ENCODE measurements around the gene AKAP7.
"Not testable (repeated sequence)": the region's sequence is repeated elsewhere in the genome, so short reads cannot be mapped to it uniquely, and the experiment has no call there.

The AKAP7 gene

DNA sequence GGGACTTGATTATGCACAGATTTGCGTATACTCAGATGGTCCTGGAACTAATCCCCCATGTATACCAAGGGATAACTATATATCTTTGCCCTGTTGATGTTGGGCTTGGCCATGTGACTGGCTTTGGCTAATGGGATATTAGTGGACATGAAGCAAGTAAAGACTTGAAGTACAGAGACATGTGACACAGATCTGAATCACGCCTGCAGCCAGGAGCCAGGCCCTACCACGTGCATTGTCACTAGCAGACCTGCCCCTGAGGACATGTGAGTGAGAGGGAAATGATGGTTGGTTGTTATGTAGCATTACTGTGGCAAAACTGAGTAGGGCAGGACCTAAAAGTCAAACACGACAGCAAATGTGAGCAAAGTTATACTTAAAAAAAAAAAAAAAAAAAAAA lies 155.7 kb downstream of the AKAP7 start:
- DNase-seq (ENCODE audit: low spot score) (no peak), FAIRE-seq (no peak)

- no peak for DNase-seq (ENCODE audit: low spot score)
- FAIRE-seq: no peak
Measured at GRCh38 chr6:131292145-131292938, 157.1 kb downstream of the AKAP7 start.

DNA sequence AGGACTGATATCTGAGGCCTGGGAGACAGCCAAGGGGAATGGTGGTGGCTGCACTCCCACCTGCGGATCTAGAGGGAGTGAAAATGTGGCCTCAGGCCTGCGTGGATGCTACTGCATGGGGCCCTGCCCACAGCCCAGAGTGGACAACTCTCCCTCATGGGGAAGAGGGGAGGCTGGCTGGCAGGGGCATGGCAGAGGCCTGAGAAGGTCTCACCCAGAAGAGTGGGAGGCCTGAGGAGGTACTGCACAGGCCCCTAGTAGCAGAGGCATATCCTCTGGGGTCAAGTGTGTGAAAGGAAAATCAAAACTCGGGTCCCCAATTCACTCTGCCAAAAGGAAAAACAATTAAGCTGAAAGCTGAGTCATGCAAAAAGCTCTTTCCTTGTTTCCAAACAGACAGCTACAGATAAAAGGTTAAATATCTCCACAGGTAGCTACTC lies 158.2 kb downstream of the AKAP7 start:
- DNase-seq (ENCODE audit: low spot score) (no peak), FAIRE-seq (no peak)

GRCh38 chr6:131295081-131295480 lies 159.8 kb downstream of the AKAP7 start:
- DNase-seq (ENCODE audit: low spot score) (no peak), FAIRE-seq (no peak)

- not testable (repeated sequence) for FAIRE-seq; DNase-seq (ENCODE audit: low spot score)
Measured at GRCh38 chr6:131300826-131301225, 165.6 kb downstream of the AKAP7 start.

DNA sequence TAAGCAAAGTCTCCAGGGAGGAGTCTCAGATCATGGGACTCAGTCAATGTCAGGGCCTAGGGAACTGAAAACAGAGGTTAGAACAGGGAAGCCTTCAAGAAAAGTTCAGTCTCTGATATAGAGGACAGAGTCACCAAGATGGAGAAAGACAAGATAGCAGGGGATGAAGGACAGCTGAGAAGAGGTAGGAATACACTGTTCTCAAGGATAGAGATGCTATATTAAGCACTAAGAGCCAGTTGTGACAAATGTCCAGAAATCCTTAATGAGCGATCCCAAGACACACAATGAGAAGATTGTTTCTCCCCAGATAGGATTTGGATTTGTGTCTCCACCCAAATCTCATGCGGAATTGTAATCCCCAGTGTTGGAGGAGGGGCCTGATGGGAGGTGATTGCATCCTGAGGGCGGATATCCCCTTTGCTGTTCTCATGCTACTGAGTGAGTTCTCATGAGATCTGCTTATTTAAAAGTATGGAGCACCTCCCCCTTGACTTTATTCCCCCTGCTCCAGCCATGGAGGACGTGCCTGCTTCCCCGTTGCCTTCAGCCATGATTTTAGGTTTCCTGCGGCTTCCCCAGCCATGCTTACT lies 168.2 kb downstream of the AKAP7 start:
- FAIRE-seq (no peak), DNase-seq (ENCODE audit: low spot score) (no peak)

DNA sequence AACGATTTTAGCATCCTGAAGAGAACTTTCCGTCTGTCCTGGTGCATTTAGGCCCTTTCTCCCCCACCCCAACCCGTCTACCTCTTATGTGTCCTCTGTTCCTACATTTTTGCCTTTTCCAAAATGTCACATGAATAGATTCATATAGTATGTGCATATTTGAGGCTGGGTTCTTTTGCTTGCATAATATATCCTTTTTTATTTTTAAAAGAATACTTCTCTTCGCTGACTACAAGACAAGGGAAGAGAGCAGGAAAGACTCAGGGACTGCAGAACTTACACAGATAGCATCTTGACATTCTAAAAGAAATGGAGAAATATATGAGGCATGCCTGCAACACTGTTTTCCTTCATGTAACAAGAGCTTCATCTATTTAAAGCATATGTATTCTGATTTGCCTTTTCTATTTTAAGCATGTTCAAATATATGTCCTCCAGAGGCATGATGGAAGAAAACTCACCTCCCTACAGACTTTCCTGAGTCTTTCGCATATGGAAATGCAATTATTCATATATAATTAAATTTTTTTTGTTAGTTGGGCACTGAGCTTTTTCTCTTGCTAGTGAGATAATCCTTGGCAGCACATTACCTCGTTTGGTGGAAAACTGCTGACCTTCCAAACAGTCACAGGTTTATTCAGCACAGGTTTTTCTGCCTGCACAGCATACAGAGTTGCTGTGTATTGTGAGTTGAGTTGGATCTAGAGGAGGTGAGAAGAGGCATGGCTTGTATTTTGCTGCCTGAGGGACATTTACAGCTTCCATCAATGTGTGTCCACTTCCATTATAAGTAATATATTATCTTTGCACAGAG lies 170.0 kb downstream of the AKAP7 start:
- FAIRE-seq: no peak

DNA sequence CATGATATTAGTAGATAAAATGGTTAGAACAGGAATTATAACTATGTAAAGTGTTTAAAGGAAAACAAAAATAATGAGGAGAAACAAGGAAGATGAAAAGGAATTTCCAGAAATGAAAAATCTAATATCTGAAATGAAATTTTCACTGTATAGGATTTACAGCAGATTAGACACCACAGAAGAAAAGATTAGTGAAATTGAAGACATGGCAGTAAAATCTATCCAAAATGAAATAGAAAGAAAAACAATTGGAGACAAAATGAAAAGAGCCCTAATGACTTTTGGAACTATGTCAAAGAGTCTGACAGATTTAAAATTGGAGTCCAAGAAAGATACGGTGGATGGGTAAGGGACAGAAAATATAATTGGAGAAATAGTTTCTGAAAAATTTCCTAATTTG lies 174.2 kb downstream of the AKAP7 start:
- FAIRE-seq (no peak), DNase-seq (ENCODE audit: low spot score) (no peak)

More for the DNA sequence above, 170.0 kb downstream of the AKAP7 start:
- no peak for DNase-seq (ENCODE audit: low spot score)

DNA sequence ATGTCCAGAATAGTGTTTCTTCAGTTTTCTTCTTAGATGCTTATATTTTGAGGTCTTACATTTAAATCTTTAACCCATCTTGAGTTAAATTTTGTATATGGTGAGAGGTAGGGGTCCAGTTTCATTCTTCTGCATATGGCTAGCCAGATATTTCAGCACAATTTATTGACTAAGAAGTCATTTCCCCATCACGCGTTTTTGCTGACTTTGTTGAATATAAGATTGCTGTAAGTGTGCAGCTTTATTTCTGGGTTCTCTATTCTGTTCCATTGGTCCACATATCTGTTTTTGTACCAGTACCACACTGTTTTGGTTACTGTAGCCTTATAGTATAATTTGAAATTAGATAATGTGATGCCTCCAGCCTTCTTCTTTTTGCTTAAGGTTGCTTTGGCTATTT lies 179.6 kb downstream of the AKAP7 start:
- DNase-seq (ENCODE audit: low spot score) (no peak), FAIRE-seq (no peak)

DNA sequence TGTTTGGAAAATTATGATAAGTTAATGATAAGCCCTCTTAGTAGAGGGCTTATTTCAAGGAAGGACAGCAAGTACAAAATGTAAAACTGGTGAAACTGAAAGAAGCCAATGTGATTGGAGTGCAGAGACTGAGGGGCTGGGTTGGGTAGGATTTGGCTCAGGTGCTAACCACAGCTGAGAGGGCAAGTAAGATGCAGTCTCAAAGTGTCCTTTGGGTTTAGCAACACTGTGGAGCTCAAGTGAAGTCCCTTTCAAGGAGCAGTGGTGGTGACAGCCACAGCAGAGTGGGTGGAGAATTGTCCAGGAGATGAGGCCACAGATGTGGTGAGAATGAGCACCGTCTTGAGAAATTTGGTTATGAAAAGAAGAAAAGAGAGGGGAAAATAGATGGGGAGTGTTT lies 181.4 kb downstream of the AKAP7 start:
- no peak for FAIRE-seq
- no peak for DNase-seq (ENCODE audit: low spot score)

- DNase-seq (ENCODE audit: low spot score) (no peak), FAIRE-seq (no peak)
Measured at GRCh38 chr6:131317516-131317915, 182.2 kb downstream of the AKAP7 start.

GRCh38 chr6:131321589-131321988 lies 186.3 kb downstream of the AKAP7 start:
- FAIRE-seq: no peak

DNA sequence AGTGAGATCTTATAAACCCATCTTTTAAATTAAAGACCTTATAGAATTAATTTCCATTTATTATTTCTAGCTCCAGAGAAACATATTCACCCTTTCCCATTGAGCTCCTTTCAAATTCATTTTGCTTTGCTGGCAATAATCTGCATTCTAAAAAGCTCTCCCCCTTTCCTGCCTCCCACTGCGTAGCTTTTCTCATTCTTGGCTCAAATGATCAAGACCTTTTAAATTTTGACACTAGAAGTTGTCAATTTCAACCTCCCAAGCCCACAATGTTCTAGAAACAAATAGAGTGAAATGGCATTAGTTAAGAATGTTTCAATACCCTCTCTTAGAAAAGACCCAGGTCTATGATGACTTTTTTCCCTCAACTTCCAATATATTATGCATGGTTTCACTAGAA lies 186.9 kb downstream of the AKAP7 start:
- FAIRE-seq (no peak), DNase-seq (ENCODE audit: low spot score) (no peak)

More at GRCh38 chr6:131321589-131321988, 186.3 kb downstream of the AKAP7 start:
- no peak for DNase-seq (ENCODE audit: low spot score)

GRCh38 chr6:131325669-131326068 lies 190.4 kb downstream of the AKAP7 start:
- DNase-seq (ENCODE audit: low spot score); FAIRE-seq: not testable (repeated sequence)

DNA sequence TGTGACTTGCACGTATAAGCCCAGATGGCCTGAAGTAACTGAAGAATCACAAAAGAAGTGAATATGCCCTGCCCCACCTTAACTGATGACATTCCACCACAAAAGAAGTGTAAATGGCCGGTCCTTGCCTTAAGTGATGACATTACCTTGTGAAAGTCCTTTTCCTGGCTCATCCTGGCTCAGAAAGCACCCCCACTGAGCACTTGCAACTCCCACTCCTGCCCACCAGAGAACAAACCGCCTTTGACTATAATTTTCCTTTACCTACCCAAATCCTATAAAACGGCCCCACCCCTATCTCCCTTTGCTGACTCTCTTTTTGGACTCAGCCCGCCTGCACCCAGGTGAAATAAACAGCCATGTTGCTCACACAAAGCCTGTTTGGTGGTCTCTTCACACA lies 193.5 kb downstream of the AKAP7 start:
- FAIRE-seq; DNase-seq (ENCODE audit: low spot score): not testable (repeated sequence)

- DNase-seq (ENCODE audit: low spot score) (no peak), FAIRE-seq (no peak)
Measured at GRCh38 chr6:131331151-131331550, 195.9 kb downstream of the AKAP7 start.

DNA sequence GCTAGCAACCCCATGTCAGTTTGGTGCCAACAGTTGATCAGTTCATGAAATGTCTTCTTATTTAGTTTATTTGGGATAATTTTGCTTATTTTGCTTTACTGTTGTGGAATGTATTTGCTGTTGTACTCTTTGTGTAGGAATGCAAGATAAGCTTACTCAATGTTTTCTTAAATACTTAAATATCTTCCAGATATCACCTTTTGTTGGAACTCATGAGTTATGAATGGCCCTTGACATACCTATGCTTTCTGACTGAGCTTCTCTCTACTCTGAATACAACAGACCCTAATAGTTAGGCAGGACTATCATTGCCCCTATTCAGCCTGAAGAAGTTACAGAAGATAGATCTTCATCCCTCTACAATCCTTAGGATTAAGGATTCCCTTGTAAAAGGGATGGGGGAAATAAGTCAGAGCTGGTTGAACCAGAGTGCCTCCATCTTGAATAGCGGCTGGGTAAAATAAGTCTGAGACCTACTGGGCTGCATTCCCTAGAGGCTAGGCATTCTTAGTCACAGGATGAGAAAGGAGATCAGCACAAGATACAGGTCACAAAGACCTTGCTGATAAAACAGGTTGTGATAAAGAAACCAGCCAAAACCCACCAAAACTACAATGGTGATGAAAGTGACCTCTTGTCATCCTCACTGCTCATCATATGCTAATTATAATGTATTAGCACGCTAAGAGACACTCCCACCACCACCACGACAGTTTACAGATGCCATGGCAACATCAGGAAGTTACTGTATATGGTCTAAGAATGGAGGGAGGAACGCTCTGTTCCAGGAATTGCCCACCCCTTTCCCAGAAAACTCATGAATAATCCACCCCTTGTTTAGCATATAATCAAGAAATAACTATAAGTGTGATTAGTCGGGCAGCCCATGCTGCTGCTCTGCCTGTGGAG lies 196.9 kb downstream of the AKAP7 start:
- no peak for FAIRE-seq
- no peak for DNase-seq (ENCODE audit: low spot score)

Measured in RCC 7860 (cell line).